Measurements from ENCODE around the gene CORIN. TPM values are rescaled to one million over a fixed set of nuclear protein-coding genes. Genes with fewer than 3 reads are reported as not detected.

CORIN gene
- total RNA-seq, 6 experiments from 2014 or later, result 0.12 to 0.44 (median 0.16) TPM; not detected in 1

GRCh38 chr4:47721892-47722575, 115.8 kb downstream of the CORIN start:
- DNase-seq (no peak), ATAC-seq (no peak)
- no peaks in the 10 kb centered on the region for H3K36me3 ChIP-seq
- H3K4me1 ChIP-seq, result no peaks in the 10 kb centered on the region
- WGBS (ENCODE audit: insufficient coverage, low coverage, low lambda C conversion rate, missing lambda C conversion rate), result 66% methylated on average over 5 of the region's 5 CpGs
- H3K4me3 ChIP-seq, result no peak overlapping the region
- no peak overlapping the region for H3K27ac ChIP-seq
- TF ChIP-seq POLR2A (IDR thresholded peaks at IDR 0.05), result no peak
- TF ChIP-seq CTCF (IDR thresholded peaks at IDR 0.05), result no peak
- intact Hi-C loops (cut with DNase I), result no loop called here
- H3K9me3 ChIP-seq, result no peaks in the 10 kb centered on the region
- no peaks in the 10 kb centered on the region for H3K27me3 ChIP-seq

GRCh38 chr4:47721485-47721884, 116.4 kb downstream of the CORIN start:
- Histone ChIP-seq H3K4me1 (peaks cover 0 to 5% (median 0%) of the 10 kb centered on the region in 4 donors), H3K27ac (no peak overlapping the region), H3K27me3 (no peaks in the 10 kb centered on the region), H3K36me3 (no peaks in the 10 kb centered on the region), H3K4me3 (no peak overlapping the region), H3K9me3 (no peaks in the 10 kb centered on the region)
- ATAC-seq (no peak), DNase-seq (no peak)
- intact Hi-C loops (cut with DNase I), result no loop called here
- WGBS (ENCODE audit: insufficient coverage, low coverage, low lambda C conversion rate, missing lambda C conversion rate), result 72% methylated on average over 6 of the region's 6 CpGs
- TF ChIP-seq CTCF (IDR thresholded peaks at IDR 0.05), result no peak
- TF ChIP-seq POLR2A (IDR thresholded peaks at IDR 0.05), result no peak

- no peaks in the 10 kb centered on the region for H3K36me3 ChIP-seq
- peaks cover 0 to 10% (median under 1%) of the 10 kb centered on the region in 4 donors for H3K4me1 ChIP-seq
- H3K27me3 ChIP-seq, result no peaks in the 10 kb centered on the region
- TF ChIP-seq CTCF (IDR thresholded peaks at IDR 0.05) (no peak), POLR2A (IDR thresholded peaks at IDR 0.05) (no peak)
- no CpG with 5 or more reads among the region's 2 CpGs for WGBS (ENCODE audit: insufficient coverage, low coverage, low lambda C conversion rate, missing lambda C conversion rate)
- intact Hi-C loops (cut with DNase I), result no loop called here
- H3K27ac ChIP-seq, result no peak overlapping the region
- ATAC-seq (no peak), DNase-seq (no peak)
- no peaks in the 10 kb centered on the region for H3K9me3 ChIP-seq
- no peak overlapping the region for H3K4me3 ChIP-seq
Observed at GRCh38 chr4:47720787-47721186, 117.1 kb downstream of the CORIN start.

GRCh38 chr4:47719576-47719975, 118.3 kb downstream of the CORIN start:
- Histone ChIP-seq H3K36me3 (no peaks in the 10 kb centered on the region), H3K27ac (no peak overlapping the region), H3K9me3 (no peaks in the 10 kb centered on the region), H3K4me1 (peaks cover 0 to 14% (median 6%) of the 10 kb centered on the region in 4 donors), H3K4me3 (no peak overlapping the region), H3K27me3 (no peaks in the 10 kb centered on the region)
- intact Hi-C loops (cut with DNase I), result no loop called here
- DNase-seq (no peak), ATAC-seq (no peak)
- no peak for TF ChIP-seq CTCF (IDR thresholded peaks at IDR 0.05)
- TF ChIP-seq POLR2A (IDR thresholded peaks at IDR 0.05), result no peak
- 72% methylated on average over 4 of the region's 4 CpGs for WGBS (ENCODE audit: insufficient coverage, low coverage, low lambda C conversion rate, missing lambda C conversion rate)
